ENCODE measurements around the gene TRAF3IP1. TPM values are rescaled to one million over a fixed set of nuclear protein-coding genes. Genes with fewer than 3 reads are reported as not detected.

The TRAF3IP1 gene
- total and polyA plus RNA-seq, 2 of the 13 experiments (the other 11 are each of a cell fraction or from before 2014, with no cell fraction given), result 4.1 to 12.9 TPM

DNA sequence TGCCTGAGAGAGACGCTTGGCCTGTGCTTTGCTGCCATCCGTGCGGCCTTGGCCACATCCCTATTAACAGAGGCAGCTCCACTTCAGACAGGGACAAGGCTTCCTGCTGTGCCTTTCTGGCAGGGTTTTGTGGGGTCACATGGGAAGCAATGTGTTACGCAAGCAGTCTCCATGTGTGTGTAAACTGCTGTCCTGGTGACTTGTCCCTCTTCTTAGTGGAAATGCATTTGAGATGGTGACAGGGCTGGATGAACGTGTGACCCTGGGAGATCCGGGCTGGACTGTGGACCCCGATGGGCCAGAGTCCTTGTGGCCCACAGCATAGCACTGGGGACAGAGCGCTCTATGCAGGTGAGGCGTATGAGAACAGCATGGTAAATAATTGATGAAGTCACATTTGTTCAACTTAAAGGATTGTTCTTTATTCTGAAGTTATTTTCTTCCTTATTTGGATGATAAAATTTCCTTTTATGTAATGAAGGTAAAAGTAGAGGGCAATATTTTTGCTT, 129.6 kb downstream of the TRAF3IP1 start (continued):
- TF ChIP-seq ATM (IDR thresholded peaks at IDR 0.05; ENCODE audit: borderline replicate concordance) (peak; percentile 84; the same call in 1 of the 2 replicates), ZNF160 (CRISPR knock-in tag; IDR thresholded peaks at IDR 0.05) (peak; percentile 94), MED13 (CRISPR knock-in tag; IDR thresholded peaks at IDR 0.05) (peak; percentile 60; the same call in 1 of the 2 replicates), ZNF619 (CRISPR knock-in tag; IDR thresholded peaks at IDR 0.05) (no peak; the same call in 1 of the 2 replicates), THAP11 (CRISPR knock-in tag; IDR thresholded peaks at IDR 0.05) (peak; percentile 89), HNF4A (CRISPR knock-in tag; IDR thresholded peaks at IDR 0.05) (peak; percentile 100), KDM5A (IDR thresholded peaks at IDR 0.05; ENCODE audit: borderline replicate concordance, low read length) (peak; percentile 56; the same call in 1 of the 2 replicates), CENPBD1 (CRISPR knock-in tag; IDR thresholded peaks at IDR 0.05; ENCODE audit: borderline replicate concordance, low read depth) (no peak), HMG20A (CRISPR knock-in tag; IDR thresholded peaks at IDR 0.05; ENCODE audit: borderline replicate concordance) (peak; percentile 95), REPIN1 (CRISPR knock-in tag; IDR thresholded peaks at IDR 0.05; ENCODE audit: borderline replicate concordance, low read depth) (peak; percentile 97), NFYB (CRISPR knock-in tag; IDR thresholded peaks at IDR 0.05) (no peak), PCBP2 (optimal IDR thresholded peaks at IDR 0.05; ENCODE audit: low read depth, low read length, poor library complexity, severe bottlenecking) (no peak), USF2 (IDR thresholded peaks at IDR 0.05; ENCODE audit: low read depth, low read length) (peak; percentile 90), USF2 (CRISPR knock-in tag; IDR thresholded peaks at IDR 0.05; ENCODE audit: borderline replicate concordance) (peak; percentile 92), MXD4 (CRISPR knock-in tag; IDR thresholded peaks at IDR 0.05) (peak; percentile 98), RCOR2 (CRISPR knock-in tag; IDR thresholded peaks at IDR 0.05) (peak; percentile 98), SMAD9 (CRISPR knock-in tag; IDR thresholded peaks at IDR 0.05) (no peak), ZSCAN12 (CRISPR knock-in tag; IDR thresholded peaks at IDR 0.05) (no peak), NKX3-1 (CRISPR knock-in tag; IDR thresholded peaks at IDR 0.05) (peak; percentile 71; the same call in 1 of the 2 replicates), HNF4G (IDR thresholded peaks at IDR 0.05; ENCODE audit: borderline replicate concordance, low read depth, low read length) (peak; percentile 95), HNF4G (CRISPR knock-in tag; IDR thresholded peaks at IDR 0.05; ENCODE audit: borderline replicate concordance, low read depth) (peak; percentile 100), KDM6A (CRISPR knock-in tag; IDR thresholded peaks at IDR 0.05; ENCODE audit: low read depth) (peak; percentile 92)
- TF ChIP-seq, protein P1, sequence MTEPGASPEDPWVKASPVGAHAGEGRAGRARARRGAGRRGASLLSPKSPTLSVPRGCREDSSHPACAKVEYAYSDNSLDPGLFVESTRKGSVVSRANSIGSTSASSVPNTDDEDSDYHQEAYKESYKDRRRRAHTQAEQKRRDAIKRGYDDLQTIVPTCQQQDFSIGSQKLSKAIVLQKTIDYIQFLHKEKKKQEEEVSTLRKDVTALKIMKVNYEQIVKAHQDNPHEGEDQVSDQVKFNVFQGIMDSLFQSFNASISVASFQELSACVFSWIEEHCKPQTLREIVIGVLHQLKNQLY (CRISPR knock-in tag; IDR thresholded peaks at IDR 0.05), result peak; percentile 95
- TF ChIP-seq, protein P2, sequence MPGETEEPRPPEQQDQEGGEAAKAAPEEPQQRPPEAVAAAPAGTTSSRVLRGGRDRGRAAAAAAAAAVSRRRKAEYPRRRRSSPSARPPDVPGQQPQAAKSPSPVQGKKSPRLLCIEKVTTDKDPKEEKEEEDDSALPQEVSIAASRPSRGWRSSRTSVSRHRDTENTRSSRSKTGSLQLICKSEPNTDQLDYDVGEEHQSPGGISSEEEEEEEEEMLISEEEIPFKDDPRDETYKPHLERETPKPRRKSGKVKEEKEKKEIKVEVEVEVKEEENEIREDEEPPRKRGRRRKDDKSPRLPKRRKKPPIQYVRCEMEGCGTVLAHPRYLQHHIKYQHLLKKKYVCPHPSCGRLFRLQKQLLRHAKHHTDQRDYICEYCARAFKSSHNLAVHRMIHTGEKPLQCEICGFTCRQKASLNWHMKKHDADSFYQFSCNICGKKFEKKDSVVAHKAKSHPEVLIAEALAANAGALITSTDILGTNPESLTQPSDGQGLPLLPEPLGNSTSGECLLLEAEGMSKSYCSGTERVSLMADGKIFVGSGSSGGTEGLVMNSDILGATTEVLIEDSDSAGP (CRISPR knock-in tag; IDR thresholded peaks at IDR 0.05; ENCODE audit: borderline replicate concordance), result peak; percentile 77
- TF ChIP-seq, protein P3, sequence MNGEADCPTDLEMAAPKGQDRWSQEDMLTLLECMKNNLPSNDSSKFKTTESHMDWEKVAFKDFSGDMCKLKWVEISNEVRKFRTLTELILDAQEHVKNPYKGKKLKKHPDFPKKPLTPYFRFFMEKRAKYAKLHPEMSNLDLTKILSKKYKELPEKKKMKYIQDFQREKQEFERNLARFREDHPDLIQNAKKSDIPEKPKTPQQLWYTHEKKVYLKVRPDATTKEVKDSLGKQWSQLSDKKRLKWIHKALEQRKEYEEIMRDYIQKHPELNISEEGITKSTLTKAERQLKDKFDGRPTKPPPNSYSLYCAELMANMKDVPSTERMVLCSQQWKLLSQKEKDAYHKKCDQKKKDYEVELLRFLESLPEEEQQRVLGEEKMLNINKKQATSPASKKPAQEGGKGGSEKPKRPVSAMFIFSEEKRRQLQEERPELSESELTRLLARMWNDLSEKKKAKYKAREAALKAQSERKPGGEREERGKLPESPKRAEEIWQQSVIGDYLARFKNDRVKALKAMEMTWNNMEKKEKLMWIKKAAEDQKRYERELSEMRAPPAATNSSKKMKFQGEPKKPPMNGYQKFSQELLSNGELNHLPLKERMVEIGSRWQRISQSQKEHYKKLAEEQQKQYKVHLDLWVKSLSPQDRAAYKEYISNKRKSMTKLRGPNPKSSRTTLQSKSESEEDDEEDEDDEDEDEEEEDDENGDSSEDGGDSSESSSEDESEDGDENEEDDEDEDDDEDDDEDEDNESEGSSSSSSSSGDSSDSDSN (CRISPR knock-in tag; IDR thresholded peaks at IDR 0.05), result peak; percentile 81; the same call in 1 of the 2 replicates
